HG02870 (cell line): ENCODE results near the gene SPRR5.

ENCODE experiments used
- ATAC-seq: cut with Tn5 transposase; IDR thresholded peaks from one replicate; pipeline ENCODE4 v1.9.1; 2021; ENCODE audit warnings: mild to moderate bottlenecking, moderate library complexity; ENCODE audit not compliant: unreplicated experiment

The SPRR5 gene

DNA sequence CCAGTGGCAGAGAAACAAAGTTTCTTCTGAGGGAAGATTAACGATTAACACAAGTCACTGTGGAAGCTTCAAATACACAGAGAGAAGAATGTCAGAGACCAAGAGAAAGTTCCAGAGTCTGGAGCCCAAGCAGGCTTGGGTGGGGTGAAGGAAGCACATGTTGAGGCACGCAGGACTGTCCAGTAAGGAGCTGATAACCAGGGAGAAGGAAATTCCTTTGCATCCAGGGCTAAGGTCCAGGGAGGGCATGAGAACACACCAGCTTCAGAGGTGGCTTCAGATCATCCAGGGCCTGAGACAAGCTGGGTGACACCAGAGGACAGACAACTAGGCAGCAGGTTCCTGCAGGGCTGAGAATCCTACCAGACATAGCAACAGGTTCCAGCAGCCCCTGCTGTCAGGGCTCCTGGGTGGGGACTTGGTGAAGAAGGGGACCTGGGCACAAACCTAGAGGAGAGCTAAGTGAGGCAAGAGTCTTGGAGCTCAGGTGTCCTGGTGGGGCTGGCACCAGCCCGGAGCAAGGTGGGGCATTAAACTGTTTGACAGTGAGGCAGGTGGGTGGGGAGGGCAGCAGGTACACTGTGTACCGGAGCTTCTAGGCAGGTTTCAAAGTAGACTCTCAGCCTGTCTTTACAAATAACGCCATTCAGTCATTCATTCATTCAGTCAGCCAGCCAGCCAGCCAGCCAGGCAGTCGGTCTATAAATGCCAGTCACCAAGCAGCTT is 34.3 kb downstream of the SPRR5 start:
- ATAC-seq = no peak

GRCh38 chr1:152982076-152982475 is 35.1 kb downstream of the SPRR5 start:
- ATAC-seq = no peak

GRCh38 chr1:152983234-152983633 is 36.2 kb downstream of the SPRR5 start:
- no peak for ATAC-seq

DNA sequence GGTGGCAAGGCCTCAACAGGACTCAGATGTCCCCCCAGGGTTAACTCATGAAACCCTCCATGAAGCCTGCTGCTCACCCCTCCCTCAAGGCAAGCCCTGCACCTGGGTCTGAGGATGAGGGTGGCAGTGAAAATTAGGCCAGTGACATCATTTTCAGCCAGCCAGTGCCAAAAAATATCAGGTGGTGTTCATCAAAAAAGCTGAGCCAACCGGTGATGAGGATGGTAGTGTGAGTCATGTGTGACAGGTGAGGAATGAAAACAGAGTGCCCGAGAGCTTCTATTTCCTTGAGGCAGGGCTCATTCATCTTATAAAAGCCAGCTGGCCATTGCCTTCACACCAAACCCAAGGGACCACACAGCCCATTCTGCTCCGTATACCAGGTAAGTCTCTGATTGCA is 36.7 kb downstream of the SPRR5 start, which contains the start of gene SPRR1A:
SPRR1A (plus strand) TSS at position 339 of the 400 bp plus-strand sequence. CDS start 1,150 bp downstream, outside the sequence.
- no peak for ATAC-seq

DNA sequence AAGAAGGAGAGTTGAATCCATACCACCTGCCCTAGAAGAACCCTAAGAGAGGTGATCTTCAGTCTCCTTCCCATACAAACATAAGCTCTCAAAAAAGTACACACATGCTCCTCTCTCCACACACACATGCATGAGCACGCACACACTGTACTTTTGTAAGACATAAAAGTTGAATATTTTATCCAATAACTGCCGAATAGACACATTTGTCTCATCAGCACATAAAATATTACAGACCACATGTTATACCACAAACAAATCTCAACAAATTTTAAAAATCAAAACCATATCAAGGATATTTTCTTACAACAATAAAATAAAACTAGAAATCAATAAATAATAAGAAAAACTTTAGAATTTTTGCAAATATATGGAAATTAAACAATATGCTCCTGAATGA is 39.6 kb downstream of the SPRR5 start:
- ATAC-seq = no peak

DNA sequence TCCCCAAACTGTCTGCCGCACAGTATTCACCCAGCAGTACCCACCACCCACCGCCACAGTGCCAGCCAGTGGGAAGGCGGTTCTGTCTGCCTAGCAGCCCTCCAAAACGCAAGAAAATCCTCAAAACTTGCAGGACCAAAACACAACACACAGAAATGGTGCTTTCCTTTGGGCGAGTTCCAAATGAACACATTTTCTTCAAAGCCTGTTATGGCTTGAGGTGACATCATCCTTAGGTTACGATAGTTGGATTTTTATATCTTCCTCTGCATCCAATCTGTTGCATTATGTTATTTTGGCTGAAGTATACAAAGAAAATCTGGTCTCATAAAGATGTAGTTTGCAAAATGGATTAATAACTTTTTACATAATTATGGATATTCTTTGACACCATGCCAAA is 46.2 kb downstream of the SPRR5 start:
- no peak for ATAC-seq

- no peak for ATAC-seq
These were observed 48.8 kb downstream of the SPRR5 start for GRCh38 chr1:152995842-152996241.

DNA sequence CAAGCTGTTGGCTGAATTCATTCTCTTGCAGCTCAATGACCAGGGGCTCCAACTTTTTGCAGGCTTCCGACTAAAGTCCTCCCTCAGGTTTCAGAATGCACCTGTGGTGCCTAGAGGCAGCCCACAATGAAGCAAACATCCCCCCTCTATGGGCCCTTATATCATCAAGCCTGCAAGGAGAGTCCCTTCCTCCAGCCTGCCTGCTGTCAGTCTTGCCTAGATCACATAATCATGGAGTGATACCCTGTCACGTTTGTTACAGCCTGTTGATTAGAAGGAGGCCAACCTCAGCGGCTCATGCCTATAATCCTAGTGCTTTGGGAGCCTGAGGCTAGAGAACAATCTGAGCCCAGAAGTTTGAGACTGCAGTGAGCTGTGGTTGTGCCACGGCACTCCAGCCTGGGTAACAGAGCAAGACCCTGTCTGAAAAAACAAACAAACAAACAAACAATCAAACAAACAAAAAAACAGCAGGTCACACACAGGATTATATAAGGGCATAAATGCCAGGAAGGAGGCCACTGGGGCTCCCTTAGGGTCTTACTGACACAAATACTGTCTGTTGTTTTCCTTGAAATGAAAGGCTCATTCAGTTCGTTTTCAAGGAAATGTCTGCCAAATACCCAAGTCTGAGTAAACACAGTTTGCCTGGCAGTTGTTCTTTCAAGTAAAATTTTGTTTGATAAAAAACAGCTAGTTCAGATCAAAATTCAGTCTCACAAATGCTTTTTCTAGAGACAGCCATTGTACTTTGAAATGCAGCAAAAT is 49.8 kb downstream of the SPRR5 start:
- ATAC-seq = no peak

DNA sequence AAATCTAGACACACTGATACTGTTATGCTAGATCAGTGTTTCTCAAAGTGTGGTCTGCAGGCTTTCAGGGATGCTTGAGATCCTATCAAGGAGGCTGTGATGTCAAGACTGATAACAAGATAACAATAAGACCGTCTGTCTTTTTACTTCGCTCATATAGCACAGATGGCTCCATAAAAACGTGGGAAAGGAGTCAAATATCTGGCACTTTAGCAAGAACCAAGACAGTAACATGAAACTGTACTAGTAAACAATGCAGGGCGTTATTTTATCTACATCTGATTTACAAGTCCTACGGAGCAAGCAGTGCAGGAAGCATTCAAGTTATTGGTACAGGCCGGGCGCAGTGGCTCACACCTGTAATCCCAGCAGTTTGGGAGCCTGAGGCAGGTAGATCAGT is 50.9 kb downstream of the SPRR5 start:
- ATAC-seq = no peak

DNA sequence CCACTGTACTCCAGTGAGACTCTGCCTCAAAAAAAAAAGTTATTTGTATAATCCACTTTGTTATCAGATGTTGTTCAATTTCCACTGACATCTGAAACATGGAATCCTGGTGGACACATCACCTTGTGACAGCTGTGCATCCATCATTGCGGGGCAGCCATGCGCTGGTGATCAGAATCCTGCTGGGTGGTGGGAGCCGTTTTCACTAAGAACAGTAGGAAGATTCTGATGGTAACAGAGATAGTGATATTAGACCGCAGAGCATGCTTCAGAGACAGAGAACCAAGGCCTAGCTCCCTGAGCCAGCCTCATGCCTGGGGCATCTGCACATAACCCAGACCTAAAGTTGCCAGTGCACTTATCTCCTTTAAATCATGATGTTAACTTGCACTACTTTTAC is 51.5 kb downstream of the SPRR5 start:
- ATAC-seq = no peak
